Stimulated activated CD4-positive, alpha-beta T cell treated with anti-CD3 and anti-CD28 coated beads, Interleukin-2, amount 100 ng/mL, for 4 hours (primary cell): ENCODE results near the gene APPBP2.
"Not testable (repeated sequence)": the region's sequence is repeated elsewhere in the genome, so short reads cannot be mapped to it uniquely, and the experiment has no call there.

Source experiments
- DNase-seq: peaks from one replicate; pipeline ENCODE4 v3.0.0-alpha.2; 2020; ENCODE audit warnings: low read depth

APPBP2 gene

GRCh38 chr17:60525685-60526514 is at the start of gene APPBP2:
Gene APPBP2, minus strand, starts transcription at chr17:60526242. Its CDS starts 311 bp downstream, at chr17:60525931.
- peak; percentile 52 for DNase-seq

DNA sequence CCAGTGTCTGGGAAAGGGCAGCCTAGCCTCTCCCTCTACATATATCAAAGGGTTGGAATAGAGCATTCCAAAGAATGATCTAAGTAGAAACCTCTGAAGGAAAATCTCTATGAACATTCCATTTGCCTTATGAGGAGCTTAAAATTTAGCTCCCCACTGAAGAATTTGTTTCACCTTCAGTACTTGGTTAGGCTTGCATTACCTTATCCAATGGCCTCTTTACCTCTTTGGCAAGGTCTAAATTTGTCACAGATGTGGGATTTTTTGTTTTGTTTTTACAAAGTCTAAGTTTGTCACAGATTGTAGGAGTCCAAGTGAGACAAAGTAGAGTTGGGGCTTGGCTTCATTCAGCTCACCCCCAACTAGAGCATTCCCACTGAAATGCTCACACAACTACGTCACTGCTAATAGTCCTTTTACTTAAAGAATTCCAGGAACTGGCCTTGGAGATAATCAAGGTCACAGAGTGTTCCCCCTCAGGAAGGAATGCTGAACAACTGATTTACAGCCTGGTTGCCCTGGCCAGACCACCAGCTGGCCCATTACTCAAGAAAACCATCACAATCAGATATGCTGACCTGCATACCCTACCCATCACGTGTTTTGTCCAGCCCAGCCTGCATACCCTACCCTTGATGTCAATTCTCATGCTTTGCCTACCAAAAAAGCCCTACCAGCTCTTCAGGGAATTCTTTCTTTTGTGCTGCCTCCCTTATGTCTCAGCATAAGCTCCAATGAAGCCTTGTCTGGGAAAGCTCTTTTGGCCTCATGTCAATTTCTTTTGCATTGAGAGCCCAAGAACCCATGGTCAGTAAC is 47.4 kb upstream of the APPBP2 start:
- no peak for DNase-seq

DNA sequence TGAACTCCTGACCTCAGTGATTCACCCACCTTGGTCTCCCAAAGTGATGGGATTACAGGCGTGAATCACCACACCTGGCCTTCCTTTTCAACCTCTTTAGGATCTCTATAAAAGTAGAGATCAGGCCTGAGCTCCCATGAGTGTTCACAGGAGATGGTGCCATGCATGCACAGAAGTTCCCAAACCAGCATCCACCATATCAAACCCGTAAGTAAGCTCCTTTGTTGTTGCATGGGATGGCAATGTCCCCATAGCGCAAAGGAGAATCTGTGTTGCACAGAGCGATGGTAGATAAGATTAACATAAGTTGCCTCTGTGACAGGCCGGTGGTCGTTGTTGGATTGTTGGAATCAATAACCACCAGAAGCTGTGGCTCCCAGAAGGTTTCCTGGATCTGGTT is 39.2 kb upstream of the APPBP2 start:
- no peak for DNase-seq

DNA sequence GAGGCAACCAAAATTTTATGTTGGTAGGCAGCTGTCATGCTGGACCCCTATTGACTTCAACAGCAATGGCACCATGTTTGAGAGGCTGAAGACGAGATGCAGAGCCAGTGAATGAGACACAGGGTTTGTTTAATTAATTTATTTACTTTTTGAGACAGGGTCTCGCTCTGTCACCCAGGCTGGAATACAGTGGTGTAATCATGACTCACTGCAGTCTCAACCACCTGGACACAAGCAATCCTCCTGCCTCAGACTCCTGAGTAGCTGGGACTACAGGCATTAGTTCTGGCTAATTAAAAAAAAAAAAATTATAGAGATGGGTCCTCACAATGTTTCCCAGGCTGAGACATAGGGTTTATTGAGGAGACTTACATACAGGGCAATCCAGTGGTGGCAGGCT is 37.7 kb upstream of the APPBP2 start:
- no peak for DNase-seq

DNA sequence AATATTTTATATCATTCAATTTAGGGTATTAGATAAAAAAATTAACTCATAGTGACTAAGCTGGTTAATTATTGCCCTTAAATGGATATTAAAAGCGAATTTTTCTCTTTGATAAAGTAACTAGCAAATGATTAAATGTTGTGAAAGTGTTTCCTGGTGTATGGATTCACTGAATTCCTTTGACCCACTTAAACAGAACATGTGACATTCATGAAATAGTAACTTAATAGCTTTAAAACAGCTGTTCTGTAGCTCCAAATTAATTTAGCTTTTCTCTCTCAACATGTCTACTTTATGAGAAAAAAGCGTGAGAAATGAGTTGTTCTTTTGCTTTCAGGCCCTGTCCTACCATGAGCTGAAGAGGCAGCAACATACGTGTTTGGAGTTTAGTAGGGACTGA is 36.4 kb upstream of the APPBP2 start:
- no peak for DNase-seq

- no peak for DNase-seq
These were observed 34.8 kb upstream of the APPBP2 start for GRCh38 chr17:60560860-60561257.

DNA sequence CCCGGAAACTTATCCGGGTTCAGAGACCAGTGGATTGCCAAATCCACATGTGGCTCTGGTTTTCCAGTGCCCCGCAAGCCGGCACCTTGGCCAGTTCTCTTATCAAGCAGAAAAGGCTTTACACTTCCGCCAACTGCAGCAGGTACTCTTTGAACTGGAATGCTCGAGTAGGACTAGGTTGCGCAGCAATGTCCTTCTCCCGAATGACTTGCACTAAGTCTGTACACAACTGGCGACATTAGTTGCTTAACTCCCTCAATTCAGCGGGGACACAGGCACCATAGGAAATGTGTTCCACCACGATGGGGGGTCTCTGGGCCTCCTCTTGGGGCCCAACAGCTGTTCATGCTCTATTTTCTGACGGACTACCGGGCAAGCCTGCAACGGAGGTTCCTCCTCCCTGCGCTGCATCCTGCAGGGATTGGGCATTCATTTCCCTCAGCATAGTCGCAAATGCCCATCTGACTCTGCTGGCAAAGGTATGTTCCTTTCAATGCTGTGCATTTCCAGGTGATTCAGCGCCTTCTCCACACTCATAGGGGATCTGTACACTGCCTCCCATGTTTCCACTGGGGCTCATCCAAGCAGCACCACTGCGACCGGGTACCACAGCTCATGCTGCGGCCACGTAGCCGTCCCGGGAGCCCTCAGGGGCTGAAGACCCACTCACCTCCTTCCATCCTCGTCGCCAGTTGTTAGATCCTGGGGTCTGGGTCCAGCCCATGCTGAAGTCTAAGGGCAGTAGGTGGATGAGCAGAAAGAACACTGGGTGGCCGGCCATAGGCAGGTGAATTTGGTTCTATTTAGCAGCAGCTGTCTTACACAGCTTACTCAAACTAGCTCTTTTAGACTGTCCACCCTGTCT is 34.2 kb upstream of the APPBP2 start:
- no peak for DNase-seq

DNA sequence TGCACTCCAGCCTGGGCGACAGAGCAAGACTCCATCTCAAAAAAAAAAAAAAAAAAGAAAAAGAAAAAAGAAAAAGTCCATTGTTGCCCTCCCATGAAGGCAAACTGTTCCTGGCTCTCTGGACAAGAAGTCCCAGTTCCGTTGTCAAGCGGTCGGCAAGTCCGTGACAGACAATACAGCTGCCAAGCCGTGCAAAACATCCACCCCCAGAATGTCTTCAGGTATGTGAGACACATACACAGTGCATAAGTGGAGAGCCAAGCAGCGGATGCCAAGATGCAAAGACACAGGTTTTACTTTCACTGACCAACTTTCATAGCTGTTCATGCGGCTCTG is 33.6 kb upstream of the APPBP2 start:
- DNase-seq = no peak

DNA sequence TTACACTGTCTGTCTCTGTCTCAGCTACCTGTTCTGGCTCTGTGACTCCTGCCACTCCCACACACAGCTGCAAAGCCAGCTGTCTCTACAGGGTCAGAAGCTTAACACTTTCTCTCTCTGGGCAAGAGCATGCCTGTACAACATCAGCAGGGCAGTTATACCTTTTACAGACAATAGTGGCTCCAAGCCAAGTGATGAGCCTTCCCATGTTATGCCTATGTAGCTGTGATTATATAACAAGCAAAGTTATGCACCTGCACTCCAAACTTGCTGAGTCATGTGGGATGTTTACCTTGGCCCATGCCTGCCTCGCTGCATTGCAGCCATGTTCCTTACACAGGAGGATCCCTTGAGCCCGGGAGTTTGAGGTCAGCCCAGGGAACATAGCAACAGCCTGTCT is 31.8 kb upstream of the APPBP2 start:
- no peak for DNase-seq

DNA sequence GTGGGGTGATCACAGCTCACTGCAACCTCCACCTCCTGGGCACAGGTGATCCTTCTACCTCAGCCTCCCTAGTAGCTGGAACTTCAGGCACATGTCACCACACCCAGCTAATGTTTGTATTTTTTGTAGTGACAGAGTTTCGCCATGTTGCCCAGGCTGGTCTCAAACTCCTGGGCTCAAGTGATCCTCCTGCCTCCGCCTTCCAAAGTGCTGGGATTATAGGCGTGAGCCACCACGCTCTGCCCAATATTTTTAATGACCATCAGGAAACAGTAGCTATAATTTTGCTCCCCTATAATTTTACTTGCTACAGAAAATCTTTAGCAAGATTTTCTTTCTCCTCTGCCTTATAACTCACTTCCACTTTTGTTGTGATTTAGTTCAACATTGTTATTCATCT is 29.7 kb upstream of the APPBP2 start:
- no peak for DNase-seq

- no peak for DNase-seq
These were observed 28.3 kb upstream of the APPBP2 start for GRCh38 chr17:60554377-60554788.

- DNase-seq = not testable (repeated sequence)
These were observed 26.2 kb upstream of the APPBP2 start for GRCh38 chr17:60552255-60552654.

- DNase-seq = no peak
These were observed 22.9 kb upstream of the APPBP2 start for GRCh38 chr17:60548990-60549389.

DNA sequence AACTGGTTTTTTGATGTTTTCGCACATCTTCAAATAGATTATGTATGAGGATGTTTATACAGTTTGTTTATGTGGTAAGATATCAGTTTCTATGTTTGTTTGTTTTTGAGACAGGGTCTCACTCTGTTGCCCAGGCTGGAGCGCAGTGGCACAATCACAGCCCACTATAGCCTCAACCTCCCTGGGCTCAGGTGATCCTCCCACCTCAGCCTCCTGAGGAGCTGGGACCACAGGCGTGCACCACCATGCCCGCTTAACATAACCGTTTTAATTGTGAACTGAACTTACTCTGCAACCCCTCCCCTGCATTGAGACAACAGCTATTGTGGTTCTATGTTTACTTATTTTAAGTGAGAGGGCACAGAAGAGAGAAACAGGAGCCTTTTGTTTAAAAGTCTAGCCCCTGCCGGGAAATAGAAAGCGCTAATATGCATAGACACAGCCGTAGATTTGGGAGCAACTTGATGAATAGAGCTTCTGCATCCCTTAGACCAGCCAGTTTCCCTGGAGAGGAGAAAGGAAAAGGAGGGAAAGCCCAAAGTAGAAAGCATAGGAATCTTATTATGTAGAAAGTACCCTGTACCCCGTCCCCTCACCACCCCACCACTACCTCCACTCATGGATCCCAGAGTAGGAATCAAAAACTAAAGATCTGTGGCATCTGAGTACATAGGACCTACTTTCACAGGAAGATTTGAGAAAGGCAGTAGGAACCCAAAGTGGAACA is 19.6 kb upstream of the APPBP2 start:
- no peak for DNase-seq

- no peak for DNase-seq
These were observed 16.0 kb upstream of the APPBP2 start for GRCh38 chr17:60542071-60542470.

- DNase-seq = no peak
These were observed 14.4 kb upstream of the APPBP2 start for GRCh38 chr17:60540460-60540859.

DNA sequence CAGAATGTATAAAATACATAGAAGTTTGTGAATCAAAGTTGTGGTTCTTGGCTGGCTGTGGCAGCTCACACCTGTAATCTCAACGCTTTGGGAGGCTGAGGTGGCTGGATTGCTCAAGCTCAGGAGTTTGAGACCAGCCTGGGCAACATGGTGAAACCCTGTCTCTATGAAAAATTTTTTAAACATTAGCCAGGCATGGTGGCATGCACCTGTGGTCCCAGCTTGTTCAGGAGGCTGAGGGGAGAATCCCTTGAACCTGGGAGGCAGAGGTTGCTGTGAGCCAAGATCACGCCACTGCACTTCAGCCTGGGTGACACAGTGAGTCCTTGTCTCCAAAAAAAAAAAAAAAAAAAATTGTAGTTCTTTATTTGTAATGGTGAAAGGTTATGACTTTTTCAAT is 13.8 kb upstream of the APPBP2 start:
- no peak for DNase-seq

DNA sequence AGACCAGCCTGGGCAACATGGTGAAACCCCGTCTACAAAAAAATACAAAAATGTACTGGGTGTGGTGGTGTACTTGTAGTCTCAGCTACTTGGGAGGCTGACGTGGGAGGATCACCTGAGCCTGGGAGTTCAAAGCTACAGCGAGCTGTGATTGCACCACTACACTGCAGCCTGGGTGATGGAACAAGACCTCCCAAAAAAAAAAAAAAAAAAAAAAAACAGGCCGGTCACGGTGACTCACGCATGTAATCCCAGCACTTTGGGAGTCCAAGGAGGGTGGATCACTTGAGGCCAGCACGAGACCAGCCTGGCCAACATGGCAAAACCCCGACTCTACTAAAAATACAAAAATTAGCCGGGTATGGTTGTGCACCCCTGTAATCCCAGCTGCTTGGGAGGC is 12.7 kb upstream of the APPBP2 start:
- DNase-seq = no peak

- no peak for DNase-seq
These were observed 9.6 kb upstream of the APPBP2 start for GRCh38 chr17:60535382-60536279.

DNA sequence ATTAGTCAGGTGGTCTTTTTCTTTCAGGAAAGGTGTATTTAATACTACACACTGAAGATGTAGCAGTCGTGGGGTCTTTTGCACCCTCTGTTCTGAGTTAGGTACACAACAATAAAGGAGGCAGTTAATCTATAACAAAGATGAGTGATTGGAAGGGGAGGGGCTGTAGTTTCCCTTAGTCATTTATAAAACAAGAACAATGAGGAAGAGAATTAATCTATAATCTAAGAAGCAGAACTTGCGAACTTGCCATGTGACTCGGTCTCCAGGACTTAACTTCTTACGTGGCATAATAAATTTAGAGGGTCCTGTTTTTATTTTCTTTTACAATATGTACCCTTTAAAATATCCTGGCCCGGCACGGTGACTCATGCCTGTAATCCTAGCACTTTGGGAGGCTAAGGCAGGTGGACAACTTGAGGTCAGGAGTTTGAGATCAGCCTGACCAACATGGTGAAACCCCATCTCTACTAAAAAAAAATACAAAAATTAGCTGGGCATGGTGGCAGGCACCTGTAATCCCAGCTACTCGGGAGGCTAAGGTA is 8.6 kb upstream of the APPBP2 start:
- DNase-seq = no peak
